Hematopoietic multipotent progenitor cell (in vitro differentiated cells): ENCODE measurements around the gene DAZAP2. TPM values are rescaled to one million over a fixed set of nuclear protein-coding genes. Genes with fewer than 3 reads are reported as not detected.
"Not testable (repeated sequence)": the region's sequence is repeated elsewhere in the genome, so short reads cannot be mapped to it uniquely, and the experiment has no call there.

Experiments used
- DNase-seq, 3 donors: peaks; one replicate each; pipeline ENCODE4 v3.0.0-alpha.2; 2011 to 2015; ENCODE audit warnings: low read depth in 2 of 3, low spot score in 2 of 3
- total RNA-seq: library from RNA; depleted of rRNA; stranded (reverse); fragments of >200 nt; gene quantifications from one replicate; pipeline ENCODE4 v1.2.3, GENCODE V29; 2012

The DAZAP2 gene
- total RNA-seq, 1 donor = 378 TPM

DNA sequence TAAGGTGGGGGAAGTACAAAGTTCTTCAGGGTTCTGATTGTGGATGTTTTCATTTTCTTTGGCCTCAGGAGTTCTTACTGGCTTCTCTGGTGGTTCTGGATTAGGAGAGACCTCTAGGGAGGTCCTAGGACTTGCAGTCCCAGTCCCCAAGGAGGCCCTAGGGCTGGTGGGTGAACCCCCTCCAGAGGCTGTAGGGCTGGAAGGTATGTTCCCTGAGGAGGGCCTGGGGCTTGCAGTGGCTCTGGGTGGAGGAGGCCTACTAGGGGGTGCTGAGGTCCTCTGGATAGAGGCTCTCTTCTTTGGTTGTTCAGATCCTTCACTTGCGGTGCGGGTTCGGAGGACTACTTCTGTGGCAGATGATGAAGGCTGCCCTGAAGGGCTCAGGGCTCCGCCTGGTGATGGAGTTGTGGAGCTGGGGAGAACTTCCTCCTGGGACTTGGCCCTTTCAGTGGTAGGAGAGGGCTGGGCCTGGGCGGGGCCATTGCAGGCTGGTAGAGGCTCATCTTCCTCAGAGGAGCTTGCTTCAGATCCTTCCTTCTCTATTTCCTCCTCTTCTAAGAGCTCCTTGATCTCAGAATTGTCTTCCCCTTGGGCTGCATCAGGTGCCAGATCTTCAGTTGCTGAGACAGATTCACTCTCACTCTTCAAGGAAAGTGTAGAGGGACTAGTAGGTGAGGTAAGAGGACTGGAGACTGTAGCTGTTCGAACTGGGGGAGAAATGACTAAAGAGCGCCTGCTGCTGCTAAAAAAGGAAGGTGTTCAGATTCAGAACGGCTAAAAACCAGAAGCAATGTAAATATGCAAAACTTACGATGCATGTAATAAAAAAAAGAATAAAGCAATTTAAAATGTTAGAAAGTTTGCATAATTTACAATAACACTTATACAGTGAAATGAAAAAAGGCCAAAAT, 53.2 kb downstream of the DAZAP2 start:
- DNase-seq = not testable (repeated sequence)

Other genes starting within 250 kb of the DAZAP2 start
- 51.4 TPM for gene SLC11A2, start 212.4 kb upstream of the DAZAP2 start, total RNA-seq
- gene LETMD1, start 190.5 kb upstream of the DAZAP2 start, total RNA-seq = 81.9 TPM
- gene CSRNP2, start 155.2 kb upstream of the DAZAP2 start, total RNA-seq = 7.3 TPM
- 10.8 TPM for gene TFCP2, start 65.7 kb upstream of the DAZAP2 start, total RNA-seq
- gene POU6F1, start 20.8 kb upstream of the DAZAP2 start, total RNA-seq = 3.2 TPM
- 2.4 TPM for gene SMAGP, start 31.6 kb downstream of the DAZAP2 start, total RNA-seq
- gene BIN2, start 85.3 kb downstream of the DAZAP2 start, total RNA-seq = 36.1 TPM
- gene CELA1, start 107.9 kb downstream of the DAZAP2 start, total RNA-seq = not detected
- 34.2 TPM for gene GALNT6, start 152.6 kb downstream of the DAZAP2 start, total RNA-seq
- gene SLC4A8, start 186.0 kb downstream of the DAZAP2 start, total RNA-seq = 5.1 TPM